GM23338 (cell line): ENCODE measurements around the gene ASPG. TPM values are rescaled to one million over a fixed set of nuclear protein-coding genes. Genes with fewer than 3 reads are reported as not detected.
A peak's percentile ranks its signal among the peaks of the same experiment; 100 is the strongest.

Experiments used
- ATAC-seq: fragments of 200-7000 bp; cut with Tn5 transposase; 3 replicates; pipeline ENCODE4 v1.9.1; 2020
- DNase-seq: peaks from one replicate; pipeline ENCODE4 v3.0.0-alpha.2; 2015; ENCODE audit warnings: low spot score
- H2AFZ ChIP-seq: fragments of 200-600 bp; sonication (generic); 2 replicates; pipeline ENCODE4 v1.8.0; 2016; ENCODE audit warnings: antibody characterized with exemption, mild to moderate bottlenecking, moderate library complexity
- H3F3A ChIP-seq: fragments of 200-600 bp; sonication (generic); replicated peaks from 2 replicates; pipeline ENCODE4 v1.8.0; 2017; ENCODE audit warnings: antibody characterized with exemption, mixed run types, low read depth
- H3K27ac ChIP-seq: fragments of 200-600 bp; sonication (generic); 2 replicates; pipeline ENCODE4 v1.6.1; 2016; ENCODE audit warnings: low read depth
- H3K27me3 ChIP-seq: fragments of 200-600 bp; sonication (generic); 2 replicates; pipeline ENCODE4 v1.8.0; 2016; ENCODE audit warnings: mild to moderate bottlenecking, mixed run types, moderate library complexity; ENCODE audit not compliant: insufficient read depth
- H3K36me3 ChIP-seq: fragments of 200-600 bp; sonication (generic); 2 replicates; pipeline ENCODE4 v1.8.0; 2016; ENCODE audit warnings: mild to moderate bottlenecking; ENCODE audit not compliant: insufficient read depth
- H3K4me1 ChIP-seq: fragments of 200-600 bp; sonication (generic); 2 replicates; pipeline ENCODE4 v1.8.0; 2016; ENCODE audit warnings: mild to moderate bottlenecking, moderate library complexity; ENCODE audit not compliant: insufficient read depth
- H3K4me2 ChIP-seq: fragments of 200-600 bp; sonication (generic); 2 replicates; pipeline ENCODE4 v1.7.1; 2017; ENCODE audit warnings: mixed run types
- H3K4me3 ChIP-seq: fragments of 200-600 bp; sonication (generic); 2 replicates; pipeline ENCODE4 v1.6.1; 2016; ENCODE audit warnings: mixed run types
- H3K79me2 ChIP-seq: fragments of 200-600 bp; sonication (generic); replicated peaks from 2 replicates; pipeline ENCODE4 v1.8.0; 2017; ENCODE audit warnings: mild to moderate bottlenecking; ENCODE audit not compliant: insufficient read depth
- H3K9me2 ChIP-seq: fragments of 200-600 bp; sonication (generic); 2 replicates; pipeline ENCODE4 v1.8.0; 2017; ENCODE audit not compliant: insufficient read depth
- H4K20me1 ChIP-seq: fragments of 200-600 bp; sonication (generic); replicated peaks from 2 replicates; pipeline ENCODE4 v1.8.0; 2017; ENCODE audit warnings: mild to moderate bottlenecking; ENCODE audit not compliant: insufficient read depth
- H3K27ac Mint-ChIP-seq: 2 replicates; pipeline ENCODE4 v1.8.0; 2020; ENCODE audit warnings: inconsistent platforms, mild to moderate bottlenecking, moderate library complexity, mixed read lengths
- H3K27me3 Mint-ChIP-seq: 3 replicates; pipeline ENCODE4 v1.8.0; 2022; ENCODE audit warnings: low read depth, mild to moderate bottlenecking, moderate library complexity, mixed read lengths, inconsistent platforms; ENCODE audit not compliant: insufficient read depth, poor library complexity
- H3K36me3 Mint-ChIP-seq: 3 replicates; pipeline ENCODE4 v1.8.0; 2021; ENCODE audit warnings: low read depth, mild to moderate bottlenecking, inconsistent platforms, moderate library complexity, mixed read lengths
- H3K4me1 Mint-ChIP-seq: 3 replicates; pipeline ENCODE4 v1.8.0; 2020; ENCODE audit warnings: mild to moderate bottlenecking, inconsistent platforms, mixed read lengths
- H3K4me3 Mint-ChIP-seq: 3 replicates; pipeline ENCODE4 v1.8.0; 2021; ENCODE audit warnings: moderate library complexity, mild to moderate bottlenecking, inconsistent platforms, mixed read lengths
- H3K9me3 Mint-ChIP-seq: 3 replicates; pipeline ENCODE4 v1.8.0; 2020; ENCODE audit warnings: moderate library complexity, mild to moderate bottlenecking, inconsistent platforms, mixed read lengths
- CREB1 ChIP-seq: fragments of 250-450 bp; sonication (Bioruptor Pico); IDR thresholded peaks from 2 replicates; pipeline ENCODE4 v1.5.0; 2020; ENCODE audit warnings: low read depth, mild to moderate bottlenecking, moderate library complexity
- EZH2phosphoT487 ChIP-seq: fragments of 200-600 bp; sonication (generic); IDR thresholded peaks from one replicate; pipeline ENCODE4 v1.8.1; 2018; ENCODE audit warnings: antibody characterized with exemption; ENCODE audit not compliant: unreplicated experiment
- JUNB ChIP-seq: IDR thresholded peaks from one replicate; pipeline ENCODE4 v1.6.1; 2016; ENCODE audit warnings: antibody characterized with exemption; ENCODE audit not compliant: unreplicated experiment
- POLR2AphosphoS5 ChIP-seq: IDR thresholded peaks from 2 replicates; pipeline ENCODE4 v1.6.1; 2016; ENCODE audit warnings: antibody characterized with exemption, low read depth
- STAT1 ChIP-seq: IDR thresholded peaks from one replicate; pipeline ENCODE4 v1.6.1; 2016; ENCODE audit warnings: antibody characterized with exemption; ENCODE audit not compliant: unreplicated experiment
- ZNF114 ChIP-seq: fragments of 250-450 bp; sonication (Bioruptor Pico); IDR thresholded peaks from 2 replicates; pipeline ENCODE4 v1.5.0; 2020; ENCODE audit warnings: mild to moderate bottlenecking, moderate library complexity
- polyA plus RNA-seq: library from polyadenylated mRNA; unstranded; fragments of >200 nt; fragmentation: Nextera tagmentation; extraction: Ambion mirVana; gene quantifications from 2 replicates; pipeline ENCODE4 v1.2.1, GENCODE V29; 2016
- total RNA-seq: library from RNA; depleted of rRNA; stranded (reverse); fragments of >200 nt; shearing (Covaris generic); gene quantifications from 2 replicates; pipeline ENCODE4 v1.2.3, GENCODE V29; 2014
- TF ChIP-seq, protein P1 (sequence below): IDR thresholded peaks from one replicate; pipeline ENCODE4 v1.6.1; 2018; ENCODE audit warnings: antibody characterized with exemption; ENCODE audit not compliant: unreplicated experiment
- TF ChIP-seq, protein P2 (sequence below), 2 experiments: fragments of 200-600 bp in 1 of 2; sonication (generic) in 1 of 2; conservative IDR thresholded peaks; 2 replicates each; pipeline versions ENCODE4 v1.5.1 to v1.6.1; 2016 to 2017; ENCODE audit warnings: antibody characterized with exemption in 2 of 2, low read depth in 2 of 2, mild to moderate bottlenecking in 2 of 2, moderate library complexity in 1 of 2

ASPG gene
- total and polyA plus RNA-seq, 2 experiments from 2014 or later: 0.61 to 6.2 TPM

DNA sequence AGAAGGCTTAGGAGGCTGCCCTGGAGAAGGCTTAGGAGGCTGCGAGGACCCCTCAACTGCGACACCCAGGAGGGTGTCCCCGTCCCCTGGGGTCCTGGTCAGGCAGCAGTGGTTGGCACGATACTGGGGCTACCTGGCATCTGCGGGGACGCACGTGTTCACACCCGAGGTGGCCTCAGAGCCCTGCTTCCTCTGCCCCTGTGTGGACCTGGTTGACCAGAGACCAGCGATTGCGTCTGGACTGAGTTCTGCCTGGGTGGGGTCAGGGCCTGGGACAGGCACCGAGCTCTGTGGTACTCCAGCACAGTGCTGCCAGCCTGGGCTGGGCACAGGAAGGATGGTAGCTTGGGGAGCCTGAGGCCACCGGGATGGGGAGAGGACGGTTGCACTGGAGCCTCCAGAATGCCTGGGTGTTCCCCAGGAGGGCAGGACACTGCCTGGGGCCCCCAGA, 735 bp downstream of the ASPG start:
- Histone ChIP-seq H3K9me2 (no peaks in the 10 kb centered on the region), H3K27ac (no peak overlapping the region), H3K4me2 (peak overlapping the region; percentile 86), H2AFZ (no peak overlapping the region), H3K4me1 (0 out of 2 replicates have a peak, but pooled peaks cover 3% of the 10 kb centered on the region), H3F3A (no peaks in the 10 kb centered on the region), H3K36me3 (no peaks in the 10 kb centered on the region), H3K4me3 (peak overlapping the region; percentile 62), H3K79me2 (no peaks in the 10 kb centered on the region), H4K20me1 (no peaks in the 10 kb centered on the region), H3K27me3 (peaks cover 8% of the 10 kb centered on the region; the same call in 1 of the 2 replicates)
- no peak for DNase-seq
- Mint-ChIP-seq H3K27me3 (peaks cover 21% of the 10 kb centered on the region), H3K27ac (no peak overlapping the region), H3K36me3 (no peaks in the 10 kb centered on the region; the same call in 2 of the 3 replicates), H3K4me1 (peaks cover 5% of the 10 kb centered on the region; the same call in 2 of the 3 replicates), H3K4me3 (peak overlapping the region; percentile 56; the same call in 2 of the 3 replicates), H3K9me3 (peaks cover 2% of the 10 kb centered on the region; the same call in 1 of the 3 replicates)
- no peak for ATAC-seq
- TF ChIP-seq, protein P1, sequence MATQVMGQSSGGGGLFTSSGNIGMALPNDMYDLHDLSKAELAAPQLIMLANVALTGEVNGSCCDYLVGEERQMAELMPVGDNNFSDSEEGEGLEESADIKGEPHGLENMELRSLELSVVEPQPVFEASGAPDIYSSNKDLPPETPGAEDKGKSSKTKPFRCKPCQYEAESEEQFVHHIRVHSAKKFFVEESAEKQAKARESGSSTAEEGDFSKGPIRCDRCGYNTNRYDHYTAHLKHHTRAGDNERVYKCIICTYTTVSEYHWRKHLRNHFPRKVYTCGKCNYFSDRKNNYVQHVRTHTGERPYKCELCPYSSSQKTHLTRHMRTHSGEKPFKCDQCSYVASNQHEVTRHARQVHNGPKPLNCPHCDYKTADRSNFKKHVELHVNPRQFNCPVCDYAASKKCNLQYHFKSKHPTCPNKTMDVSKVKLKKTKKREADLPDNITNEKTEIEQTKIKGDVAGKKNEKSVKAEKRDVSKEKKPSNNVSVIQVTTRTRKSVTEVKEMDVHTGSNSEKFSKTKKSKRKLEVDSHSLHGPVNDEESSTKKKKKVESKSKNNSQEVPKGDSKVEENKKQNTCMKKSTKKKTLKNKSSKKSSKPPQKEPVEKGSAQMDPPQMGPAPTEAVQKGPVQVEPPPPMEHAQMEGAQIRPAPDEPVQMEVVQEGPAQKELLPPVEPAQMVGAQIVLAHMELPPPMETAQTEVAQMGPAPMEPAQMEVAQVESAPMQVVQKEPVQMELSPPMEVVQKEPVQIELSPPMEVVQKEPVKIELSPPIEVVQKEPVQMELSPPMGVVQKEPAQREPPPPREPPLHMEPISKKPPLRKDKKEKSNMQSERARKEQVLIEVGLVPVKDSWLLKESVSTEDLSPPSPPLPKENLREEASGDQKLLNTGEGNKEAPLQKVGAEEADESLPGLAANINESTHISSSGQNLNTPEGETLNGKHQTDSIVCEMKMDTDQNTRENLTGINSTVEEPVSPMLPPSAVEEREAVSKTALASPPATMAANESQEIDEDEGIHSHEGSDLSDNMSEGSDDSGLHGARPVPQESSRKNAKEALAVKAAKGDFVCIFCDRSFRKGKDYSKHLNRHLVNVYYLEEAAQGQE: no peak
- TF ChIP-seq, protein P2, sequence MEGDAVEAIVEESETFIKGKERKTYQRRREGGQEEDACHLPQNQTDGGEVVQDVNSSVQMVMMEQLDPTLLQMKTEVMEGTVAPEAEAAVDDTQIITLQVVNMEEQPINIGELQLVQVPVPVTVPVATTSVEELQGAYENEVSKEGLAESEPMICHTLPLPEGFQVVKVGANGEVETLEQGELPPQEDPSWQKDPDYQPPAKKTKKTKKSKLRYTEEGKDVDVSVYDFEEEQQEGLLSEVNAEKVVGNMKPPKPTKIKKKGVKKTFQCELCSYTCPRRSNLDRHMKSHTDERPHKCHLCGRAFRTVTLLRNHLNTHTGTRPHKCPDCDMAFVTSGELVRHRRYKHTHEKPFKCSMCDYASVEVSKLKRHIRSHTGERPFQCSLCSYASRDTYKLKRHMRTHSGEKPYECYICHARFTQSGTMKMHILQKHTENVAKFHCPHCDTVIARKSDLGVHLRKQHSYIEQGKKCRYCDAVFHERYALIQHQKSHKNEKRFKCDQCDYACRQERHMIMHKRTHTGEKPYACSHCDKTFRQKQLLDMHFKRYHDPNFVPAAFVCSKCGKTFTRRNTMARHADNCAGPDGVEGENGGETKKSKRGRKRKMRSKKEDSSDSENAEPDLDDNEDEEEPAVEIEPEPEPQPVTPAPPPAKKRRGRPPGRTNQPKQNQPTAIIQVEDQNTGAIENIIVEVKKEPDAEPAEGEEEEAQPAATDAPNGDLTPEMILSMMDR (conservative IDR thresholded peaks at IDR 0.05; ENCODE audit: low read depth in 2 of 2): no peak
- no peak for TF ChIP-seq CREB1 (CRISPR knock-in tag)

DNA sequence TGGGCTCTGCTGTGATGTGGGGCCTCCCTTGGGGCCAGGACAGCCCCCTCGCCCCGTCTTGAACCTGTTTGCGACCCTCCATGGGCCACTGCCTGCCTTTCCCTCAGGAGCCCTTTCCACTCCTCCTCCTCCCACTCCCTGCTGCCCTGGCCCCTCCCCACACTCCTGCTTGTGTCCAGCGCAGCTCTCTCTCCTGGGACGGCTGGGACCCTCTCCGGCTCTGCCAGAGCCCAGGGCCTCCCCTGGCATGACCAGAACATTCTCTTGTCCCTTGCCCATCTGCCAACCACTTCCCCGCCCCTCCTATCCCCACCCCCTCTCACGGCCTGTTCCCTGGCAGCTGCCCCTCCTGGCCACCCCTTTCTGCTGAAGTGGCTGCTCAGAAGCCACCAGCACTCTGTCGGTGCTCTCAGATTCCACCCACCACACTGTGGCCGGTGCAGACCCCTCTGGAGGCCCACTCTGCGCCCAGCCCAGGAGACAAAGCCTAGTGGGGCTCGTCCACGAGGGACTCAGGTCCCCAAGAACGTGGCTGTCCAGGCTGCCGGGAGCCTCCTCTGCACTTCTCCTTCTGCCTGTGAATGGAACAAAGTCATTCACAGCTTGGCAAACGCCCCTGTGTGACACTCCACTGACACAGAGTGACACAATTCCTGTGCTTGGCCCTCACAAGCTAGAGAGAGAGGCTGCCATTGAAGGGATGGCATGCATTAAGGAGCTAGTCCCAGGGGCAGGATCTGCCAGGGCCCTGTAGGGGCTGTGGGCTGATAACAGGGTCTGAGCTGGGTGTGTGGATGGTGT, 1.4 kb downstream of the ASPG start:
- peak; percentile 1 for DNase-seq
- H3K79me2 ChIP-seq: no peaks in the 10 kb centered on the region
- H3K4me3 ChIP-seq: no peak overlapping the region
- no peaks in the 10 kb centered on the region for H3K36me3 ChIP-seq
- Mint-ChIP-seq H3K27ac (no peak overlapping the region), H3K9me3 (peaks cover 2% of the 10 kb centered on the region; the same call in 1 of the 3 replicates), H3K4me1 (peaks cover 5% of the 10 kb centered on the region; the same call in 2 of the 3 replicates), H3K27me3 (peaks cover 24% of the 10 kb centered on the region), H3K36me3 (no peaks in the 10 kb centered on the region; the same call in 2 of the 3 replicates), H3K4me3 (no peak overlapping the region; the same call in 2 of the 3 replicates)
- H2AFZ ChIP-seq: no peak overlapping the region
- ATAC-seq: no peak; the same call in 2 of the 3 replicates
- no peaks in the 10 kb centered on the region for H3K9me2 ChIP-seq
- peaks cover 8% of the 10 kb centered on the region; the same call in 1 of the 2 replicates for H3K27me3 ChIP-seq
- no peak overlapping the region for H3K27ac ChIP-seq
- TF ChIP-seq POLR2AphosphoS5: no peak
- TF ChIP-seq JUNB: no peak
- TF ChIP-seq EZH2phosphoT487: no peak
- no peak for TF ChIP-seq STAT1
- TF ChIP-seq CREB1 (CRISPR knock-in tag): no peak
- TF ChIP-seq ZNF114 (CRISPR knock-in tag): no peak
- no peaks in the 10 kb centered on the region for H3F3A ChIP-seq
- 0 out of 2 replicates have a peak, but pooled peaks cover 3% of the 10 kb centered on the region for H3K4me1 ChIP-seq
- H3K4me2 ChIP-seq: no peak overlapping the region
- no peaks in the 10 kb centered on the region for H4K20me1 ChIP-seq
